HG02588 (cell line): Measurements from ENCODE around the gene KCNQ1.

ENCODE experiments used
- ATAC-seq: cut with Tn5 transposase; IDR thresholded peaks from one replicate; pipeline ENCODE4 v1.9.1; 2021; ENCODE audit warnings: mild to moderate bottlenecking, moderate library complexity; ENCODE audit not compliant: unreplicated experiment

KCNQ1 gene

GRCh38 chr11:2410616-2411015, 34.2 kb upstream of the KCNQ1 start:
- no peak for ATAC-seq

- no peak for ATAC-seq
Observed at GRCh38 chr11:2411446-2412305, 33.1 kb upstream of the KCNQ1 start.

GRCh38 chr11:2412323-2412722, 32.5 kb upstream of the KCNQ1 start:
- no peak for ATAC-seq

DNA sequence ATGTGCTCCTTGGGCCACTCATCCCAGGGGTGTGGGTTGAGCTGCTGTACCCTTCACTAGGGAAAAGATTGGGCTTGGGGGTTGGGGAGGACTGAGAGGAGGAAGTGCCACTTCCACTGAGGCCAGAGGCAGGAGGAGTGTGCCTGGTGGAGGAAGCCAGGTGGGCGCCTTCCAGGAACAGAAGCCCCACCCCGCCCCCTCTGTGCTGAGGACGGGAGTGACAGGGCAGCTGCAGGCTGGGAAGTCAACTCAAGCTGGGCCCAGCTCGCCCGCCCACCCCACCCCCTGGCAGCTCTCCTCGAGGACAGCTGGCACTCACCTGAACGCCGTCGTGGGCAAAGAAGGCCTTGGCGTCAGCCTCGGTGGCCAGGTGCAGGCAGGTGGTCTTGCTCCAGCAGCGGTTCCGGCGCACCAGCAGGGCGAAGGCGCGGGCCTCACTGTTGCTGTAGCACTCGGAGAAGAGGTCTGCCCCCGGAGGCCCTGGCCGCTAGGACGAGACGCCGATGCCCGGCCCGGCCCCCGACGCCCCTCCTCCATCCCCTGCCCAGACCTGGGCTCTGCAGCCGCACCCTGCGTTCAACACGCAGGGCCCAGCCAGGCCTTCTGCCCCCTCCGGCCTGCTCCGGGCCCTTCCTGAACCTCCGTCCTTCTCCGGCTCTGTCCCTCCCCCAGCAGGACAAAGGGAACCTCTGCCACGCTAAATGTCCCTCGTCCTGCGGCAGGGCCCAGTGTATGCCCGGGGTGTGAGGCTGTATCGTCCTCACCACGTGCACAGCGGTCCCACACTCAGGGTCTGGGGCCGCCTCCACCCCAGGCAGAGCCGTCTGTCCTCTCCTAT, 30.8 kb upstream of the KCNQ1 start:
- ATAC-seq: no peak

GRCh38 chr11:2414616-2415015, 30.2 kb upstream of the KCNQ1 start:
- no peak for ATAC-seq

DNA sequence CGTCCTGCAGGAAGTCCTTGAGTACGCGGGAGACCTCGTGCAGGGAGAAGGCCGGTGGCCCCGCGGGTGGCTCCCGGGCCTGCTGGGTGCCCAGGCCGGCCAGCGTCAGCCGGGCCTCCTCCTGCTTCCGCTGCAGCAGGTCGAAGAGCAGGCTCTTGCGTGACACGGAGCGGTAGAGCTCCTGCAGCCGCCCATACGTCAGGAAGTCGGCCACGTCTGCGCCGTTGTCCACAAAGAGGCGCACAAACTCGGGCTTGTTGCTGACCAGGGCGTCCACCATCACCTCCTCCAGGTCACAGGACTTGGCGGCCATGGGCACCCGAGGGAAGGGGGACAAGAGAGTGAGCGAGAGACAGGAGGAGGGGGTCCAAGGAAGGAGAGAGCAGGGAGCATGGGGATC, 29.6 kb upstream of the KCNQ1 start:
- ATAC-seq: no peak

DNA sequence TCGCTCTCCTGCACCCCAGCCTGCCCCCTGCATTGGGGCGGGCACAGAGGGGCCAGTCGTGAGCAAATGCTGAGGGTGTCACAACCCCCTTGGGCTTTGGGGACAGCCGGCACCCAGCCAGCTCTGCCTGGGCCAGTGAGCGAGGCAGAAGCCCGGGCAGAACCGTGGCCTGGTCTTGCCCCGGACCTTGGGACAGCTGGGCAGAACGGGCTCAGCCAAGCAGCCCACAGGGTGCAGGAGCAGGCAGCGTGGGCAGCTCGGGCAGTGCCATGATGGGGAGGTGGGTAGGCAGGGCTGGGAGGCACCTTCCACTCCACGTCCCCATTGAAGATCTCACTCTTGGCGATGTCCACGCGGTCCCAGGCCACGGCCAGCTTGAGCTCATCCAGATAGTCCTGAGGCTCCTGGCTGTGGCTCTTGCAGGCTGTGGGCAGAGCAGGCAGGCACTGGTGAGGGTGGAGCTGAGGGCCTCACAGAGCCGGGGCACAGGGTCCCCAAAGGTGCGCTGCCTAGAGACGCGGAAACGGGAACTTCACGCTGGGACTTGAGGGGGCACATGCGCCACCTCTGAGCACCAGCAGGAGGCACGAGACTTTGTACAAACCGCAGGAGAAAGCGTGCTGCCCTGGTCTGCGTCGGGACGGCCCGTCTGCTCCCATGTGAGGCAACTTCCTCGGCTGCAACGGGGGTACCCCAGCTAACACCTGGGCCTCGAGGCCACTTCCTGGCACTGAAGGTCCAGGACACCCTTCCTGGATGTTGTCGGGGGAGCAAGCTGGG, 29.0 kb upstream of the KCNQ1 start:
- ATAC-seq: no peak

- ATAC-seq: no peak
Observed at GRCh38 chr11:2416765-2417164, 28.0 kb upstream of the KCNQ1 start.

DNA sequence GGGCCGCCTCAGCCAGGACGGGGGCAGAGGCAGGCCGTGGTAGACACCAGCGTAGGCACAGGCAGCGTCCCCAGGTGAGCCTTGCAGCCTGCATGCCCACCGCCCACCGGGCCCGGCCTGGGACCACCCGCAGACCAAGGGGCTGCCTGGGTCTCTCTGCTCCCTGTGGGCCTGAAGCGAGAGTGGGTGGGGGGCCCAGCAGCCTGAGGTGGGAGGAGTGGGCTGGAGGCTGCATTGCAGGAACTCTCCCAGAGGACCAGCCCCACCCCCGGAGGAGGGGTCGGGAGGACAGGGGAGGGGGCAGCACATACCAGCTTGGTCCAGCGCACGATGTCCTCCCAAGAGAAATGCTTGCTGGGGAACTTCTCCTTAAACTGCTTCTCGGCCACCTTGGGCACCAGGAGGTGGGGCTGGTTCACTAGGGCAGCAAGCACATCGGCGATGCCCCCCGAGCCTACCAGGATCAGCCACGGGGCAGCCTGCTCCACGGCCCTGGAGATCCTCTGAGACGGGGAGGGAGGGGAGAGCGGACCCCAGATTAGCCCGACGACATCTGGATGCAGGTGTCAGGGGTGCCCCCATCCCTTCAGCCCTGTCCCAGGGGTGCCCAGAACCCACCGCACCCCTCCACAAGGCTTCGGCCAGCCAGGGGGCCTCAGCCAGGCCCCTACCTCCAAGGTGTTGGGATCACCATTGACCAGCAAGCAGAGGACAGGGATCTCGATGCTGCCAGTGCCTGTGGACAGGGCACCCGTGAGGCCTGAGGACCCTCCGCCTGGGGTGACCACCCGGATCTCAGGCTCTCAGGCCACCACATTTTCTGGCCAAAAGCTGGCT, 26.7 kb upstream of the KCNQ1 start:
- no peak for ATAC-seq

GRCh38 chr11:2418693-2419360, 26.0 kb upstream of the KCNQ1 start:
- ATAC-seq: no peak

GRCh38 chr11:2419638-2420501, 24.9 kb upstream of the KCNQ1 start:
- no peak for ATAC-seq

DNA sequence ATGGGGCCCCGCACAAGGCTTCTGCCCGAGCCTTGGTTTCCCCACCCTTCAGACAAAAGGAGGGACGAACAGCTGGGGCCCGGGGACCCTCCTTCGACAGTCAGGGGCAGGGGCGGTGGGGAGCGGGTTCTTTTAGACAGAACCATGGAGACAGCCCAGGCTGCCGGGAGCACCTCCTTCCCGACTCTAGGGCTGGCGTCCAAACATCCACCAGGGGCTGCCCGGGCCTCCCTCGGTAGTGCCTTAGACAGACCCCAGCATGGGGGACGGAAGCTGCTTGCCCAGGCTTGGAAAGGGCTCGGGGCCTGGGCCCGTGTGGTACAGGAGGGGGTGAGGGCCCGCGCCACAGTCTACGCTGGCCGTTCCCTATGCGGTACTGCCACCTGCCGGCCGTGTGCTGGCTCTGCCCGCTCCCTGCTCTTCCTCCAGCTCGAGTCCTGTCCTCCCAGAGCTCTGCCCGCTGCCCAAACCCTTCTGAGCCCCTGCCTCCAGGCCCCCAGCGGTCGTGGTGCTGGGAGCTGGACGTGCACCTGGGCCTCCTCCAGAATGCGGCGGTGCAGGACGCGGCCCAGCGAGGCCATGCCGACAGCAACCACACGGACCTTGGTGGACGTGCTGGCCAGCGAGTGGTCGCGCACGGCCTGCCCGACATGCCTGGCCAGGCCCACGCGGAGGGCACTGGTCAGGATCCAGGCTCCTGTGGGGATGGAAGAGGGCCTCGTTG, 24.1 kb upstream of the KCNQ1 start:
- ATAC-seq: no peak

- no peak for ATAC-seq
Observed at GRCh38 chr11:2421226-2421994, 23.4 kb upstream of the KCNQ1 start.

DNA sequence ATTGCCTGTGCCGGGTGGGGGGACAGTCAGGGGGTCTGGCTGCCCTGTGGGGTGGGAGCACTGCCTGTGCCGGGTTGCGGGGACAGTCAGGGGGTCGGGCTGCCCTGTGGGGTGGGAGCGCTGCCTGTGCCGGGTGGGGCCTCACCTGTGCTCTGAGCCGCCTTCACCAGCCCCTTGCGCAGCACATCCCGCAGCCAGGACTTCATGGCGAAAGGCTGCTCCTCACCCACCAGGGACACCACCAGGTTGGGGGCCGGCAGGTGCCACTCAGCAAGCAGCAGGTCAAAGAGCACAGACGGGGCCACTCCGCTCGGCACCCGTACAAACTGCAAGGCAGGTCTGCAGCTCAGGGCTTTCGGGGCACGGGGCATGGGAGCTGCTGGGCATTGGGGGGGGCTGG, 22.8 kb upstream of the KCNQ1 start:
- no peak for ATAC-seq

DNA sequence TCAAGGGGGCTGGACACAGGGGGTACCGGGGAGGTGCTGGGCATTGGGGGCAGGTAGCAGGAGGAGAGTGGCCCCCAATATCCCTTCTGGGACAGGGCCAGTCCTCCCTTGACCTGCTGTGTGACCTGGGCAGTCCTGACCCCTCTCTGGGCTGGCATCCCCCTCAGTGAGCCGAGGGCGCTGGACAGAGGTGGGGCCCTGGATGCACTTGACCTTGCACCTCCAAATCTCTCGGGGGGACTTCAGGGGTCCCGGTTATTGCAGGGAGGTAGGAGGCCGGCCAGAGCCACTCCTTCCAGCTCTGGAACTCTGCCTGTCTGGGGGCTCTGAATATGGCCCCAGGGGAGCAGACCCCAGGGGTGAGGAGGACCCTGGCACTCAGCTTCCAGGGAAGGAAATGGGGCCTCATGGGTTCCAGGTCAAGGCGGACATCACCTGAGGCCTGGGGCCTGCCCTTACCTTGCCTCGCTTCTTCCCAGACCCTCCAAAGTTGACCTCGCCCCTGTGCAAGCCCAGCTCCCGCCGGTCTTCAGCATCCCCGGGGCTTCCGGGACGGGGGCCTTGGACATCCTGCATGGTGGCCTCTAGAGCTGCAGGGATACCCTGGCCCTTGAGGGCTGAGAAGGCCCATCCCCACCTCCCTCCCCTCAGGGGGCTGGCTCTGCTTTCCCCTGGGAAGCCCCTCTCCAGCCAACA, 22.2 kb upstream of the KCNQ1 start:
- ATAC-seq: no peak

DNA sequence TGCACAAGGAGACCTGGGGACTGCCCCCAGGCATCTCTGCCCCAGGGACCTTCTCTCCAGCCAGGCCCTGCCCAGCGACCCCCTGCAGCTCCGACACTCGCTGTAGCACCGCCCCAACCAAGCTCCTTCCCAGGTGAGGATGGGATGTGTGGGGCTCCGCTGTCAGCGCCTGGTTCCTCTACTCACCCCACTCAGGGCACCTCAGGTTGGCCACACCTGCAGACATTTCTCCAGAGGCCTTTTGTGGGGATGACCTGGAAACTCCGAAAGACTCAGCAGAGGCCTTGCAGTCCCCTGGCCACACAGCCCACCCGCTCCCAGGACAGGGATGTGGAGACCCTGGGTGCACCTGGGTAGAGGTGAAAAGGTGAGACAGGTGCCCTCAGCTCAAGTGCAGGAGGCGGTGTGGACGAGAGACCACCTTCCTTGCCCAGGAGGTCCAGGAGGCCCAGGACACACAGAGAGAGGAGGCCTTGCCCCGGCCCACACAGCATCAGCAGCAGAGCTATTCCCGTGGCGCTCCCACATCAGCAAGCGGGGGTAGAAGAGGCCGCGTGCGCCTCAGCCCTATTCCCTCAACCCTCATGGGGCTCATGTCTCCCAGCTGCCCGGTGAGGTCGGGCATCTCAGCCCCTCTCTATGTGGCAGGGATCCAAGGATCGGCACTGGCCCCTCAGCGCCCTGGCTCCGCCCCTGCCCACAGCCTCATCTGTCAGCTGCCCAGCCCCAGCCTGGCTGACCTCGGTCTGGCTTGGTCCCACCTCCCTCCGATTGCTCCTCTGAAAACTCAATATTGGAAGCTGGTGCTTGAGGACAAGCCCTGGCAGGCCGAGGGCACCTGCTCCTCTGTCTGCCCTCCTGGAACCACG, 21.4 kb upstream of the KCNQ1 start:
- no peak for ATAC-seq
